HAP-1 (cell line): ENCODE data around the gene KRT37.

ENCODE experiments used
- DNase-seq, 2 experiments: peaks; one replicate each; pipeline ENCODE4 v3.0.0-alpha.2; 2016 to 2020; ENCODE audit warnings: low spot score in 2 of 2
- H3K27me3 ChIP-seq: fragments of 250-450 bp; sonication (Bioruptor Pico); 2 replicates; pipeline ENCODE4 v1.5.1; 2020; ENCODE audit warnings: low read depth, mild to moderate bottlenecking, moderate library complexity
- H3K36me3 ChIP-seq: fragments of 250-450 bp; sonication (Bioruptor Pico); replicated peaks from 2 replicates; pipeline ENCODE4 v1.5.1; 2020; ENCODE audit warnings: mild to moderate bottlenecking
- H3K4me1 ChIP-seq: fragments of 250-450 bp; sonication (Bioruptor Pico); 2 replicates; pipeline ENCODE4 v1.5.1; 2020; ENCODE audit warnings: mild to moderate bottlenecking
- H3K4me3 ChIP-seq: fragments of 250-450 bp; sonication (Bioruptor Pico); 2 replicates; pipeline ENCODE4 v1.5.1; 2020; ENCODE audit warnings: mild to moderate bottlenecking, moderate library complexity
- H3K9me3 ChIP-seq: fragments of 250-450 bp; sonication (Bioruptor Pico); 2 replicates; pipeline ENCODE4 v1.5.1; 2020; ENCODE audit warnings: mild to moderate bottlenecking, moderate library complexity
- in situ Hi-C: fragments of 300-500 bp; cut with MboI; formaldehyde crosslinking; loops from 3 replicates; pipeline ENCODE4 v1.14.3; 2020; ENCODE audit warnings: low sequenced_read_pairs, inconsistent platforms, mixed read lengths

Gene KRT37

DNA sequence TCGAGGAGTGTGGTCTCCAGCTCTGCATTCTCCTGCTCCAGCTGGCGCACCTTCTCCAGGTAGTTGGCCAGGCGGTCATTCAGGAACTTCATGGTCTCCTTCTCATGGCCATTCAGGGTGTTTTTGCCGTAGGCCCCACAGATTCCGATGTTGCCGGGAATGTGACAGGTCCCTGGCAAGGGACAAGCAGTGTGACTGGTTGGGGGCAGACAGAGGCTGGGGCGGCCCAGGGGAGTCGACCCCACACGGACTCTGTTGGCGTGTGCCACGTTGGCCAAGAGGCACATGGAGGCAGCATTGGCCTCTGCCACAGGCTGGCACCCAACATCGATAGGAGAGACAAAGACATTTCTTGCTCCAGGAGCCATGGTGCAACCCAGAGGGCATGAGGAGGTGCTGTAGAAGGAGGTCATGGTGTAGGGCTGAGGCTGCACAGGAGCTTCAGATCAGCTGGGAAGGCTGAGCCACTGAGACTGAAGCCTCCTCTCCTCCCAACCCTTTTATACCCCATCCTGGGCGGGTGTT, at the start of gene KRT37:
Gene KRT37, minus strand, starts transcription at position 475 of the 525 bp plus-strand sequence. Its CDS starts 62 bp downstream, at position 413.
- Histone ChIP-seq H3K9me3 (no peaks in the 10 kb centered on the region), H3K36me3 (no peaks in the 10 kb centered on the region), H3K4me1 (no peaks in the 10 kb centered on the region), H3K27me3 (peaks cover 2% of the 10 kb centered on the region; the same call in 1 of the 2 replicates), H3K4me3 (no peak within 1 kb of the TSS)
- in situ Hi-C loops = no loop called here
- no peak for DNase-seq

DNA sequence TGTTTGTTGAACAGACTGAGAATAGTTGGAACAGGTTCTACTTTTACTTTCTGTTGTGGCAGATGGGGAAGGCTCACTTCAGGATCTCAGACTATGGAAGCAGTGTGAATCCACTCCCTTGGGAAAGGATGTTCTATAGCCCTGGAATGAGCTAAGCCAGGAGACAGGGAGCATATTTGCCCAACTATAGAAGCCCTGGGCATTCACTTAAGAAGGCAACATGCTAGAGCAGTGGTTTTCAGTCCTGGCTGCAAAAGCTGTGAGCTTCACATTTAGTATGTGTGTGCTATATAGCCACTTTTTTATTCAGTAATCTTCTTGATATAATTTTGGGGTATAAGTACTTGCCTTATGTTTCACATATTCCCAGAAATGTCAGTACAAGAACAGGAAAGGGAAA, 44.0 kb upstream of the KRT37 start:
- Histone ChIP-seq H3K4me3 (no peak overlapping the region), H3K4me1 (no peaks in the 10 kb centered on the region), H3K27me3 (no peaks in the 10 kb centered on the region; the same call in 1 of the 2 replicates), H3K9me3 (0 out of 2 replicates have a peak, but pooled peaks cover 2% of the 10 kb centered on the region), H3K36me3 (no peaks in the 10 kb centered on the region)
- in situ Hi-C loops = no loop called here
- DNase-seq = no peak

DNA sequence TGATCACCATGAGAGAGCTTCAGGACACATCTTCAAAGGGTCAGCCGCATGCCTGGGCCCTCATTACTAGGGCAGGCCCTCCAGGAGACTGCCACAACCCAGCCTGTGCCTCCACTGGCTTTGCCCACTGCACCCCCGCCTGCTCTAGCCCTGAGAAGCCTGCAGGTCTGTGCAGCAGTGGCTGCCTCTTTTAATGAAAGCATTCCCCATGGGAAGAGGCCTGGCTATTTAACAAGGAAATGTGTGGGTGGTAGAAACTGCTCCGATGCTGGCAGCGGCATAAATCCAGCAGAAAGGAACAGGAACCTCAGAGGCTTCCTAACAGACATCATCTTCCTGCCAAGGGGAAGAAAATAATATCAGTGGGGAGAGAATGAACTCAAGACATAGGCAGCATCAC, 43.2 kb upstream of the KRT37 start:
- DNase-seq = no peak
- Histone ChIP-seq H3K4me3 (no peak overlapping the region), H3K36me3 (no peaks in the 10 kb centered on the region), H3K4me1 (no peaks in the 10 kb centered on the region), H3K27me3 (no peaks in the 10 kb centered on the region; the same call in 1 of the 2 replicates), H3K9me3 (0 out of 2 replicates have a peak, but pooled peaks cover 2% of the 10 kb centered on the region)
- in situ Hi-C loops = no loop called here

DNA sequence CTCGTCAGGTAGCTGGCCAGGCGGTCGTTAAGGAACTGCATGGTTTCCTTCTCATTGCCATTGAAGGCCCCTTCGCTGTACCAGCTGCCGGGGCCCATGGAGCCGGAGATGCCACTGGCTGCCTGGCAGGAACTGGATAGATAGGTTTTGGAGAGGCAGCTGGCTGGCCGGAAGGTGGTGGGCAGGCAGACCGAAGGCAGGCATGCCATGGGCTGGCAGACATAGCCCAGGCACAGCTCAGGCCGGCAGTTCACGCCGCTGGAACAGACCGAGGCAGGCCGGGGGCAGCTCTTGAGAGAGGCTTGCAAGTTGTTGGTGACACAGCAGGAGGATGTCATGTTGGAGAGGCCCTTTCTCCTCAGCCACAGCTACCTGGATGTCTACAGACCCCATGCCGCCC, 42.6 kb upstream of the KRT37 start, which contains the start of gene KRT32:
Gene KRT32, minus strand, starts transcription at position 399 of the 400 bp plus-strand sequence. Its CDS starts 61 bp downstream, at position 338.
- Histone ChIP-seq H3K4me1 (no peaks in the 10 kb centered on the region), H3K4me3 (no peak within 1 kb of the TSS), H3K36me3 (no peaks in the 10 kb centered on the region), H3K9me3 (0 out of 2 replicates have a peak, but pooled peaks cover 1% of the 10 kb centered on the region), H3K27me3 (no peaks in the 10 kb centered on the region; the same call in 1 of the 2 replicates)
- in situ Hi-C loops = no loop called here
- DNase-seq = no peak

DNA sequence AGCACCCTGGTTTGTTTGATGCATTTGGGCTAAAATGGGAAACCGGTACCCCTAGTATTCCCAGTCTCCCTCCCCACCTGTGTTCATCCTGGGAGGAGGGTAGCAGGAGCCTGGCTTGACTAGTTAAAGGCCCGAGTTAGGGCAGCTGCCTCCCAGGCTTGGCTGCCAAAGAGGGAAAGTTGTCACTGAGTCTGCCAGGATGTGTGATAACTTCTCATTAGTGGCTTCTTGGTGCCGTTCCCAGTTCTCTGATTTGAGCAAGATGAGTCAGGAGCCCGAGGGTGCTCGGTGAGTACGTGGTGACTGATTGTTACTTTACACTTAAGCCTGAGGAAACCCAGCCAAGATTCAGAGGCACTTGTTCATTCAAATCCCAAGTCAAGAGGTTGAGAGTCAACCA, 40.3 kb upstream of the KRT37 start:
- Histone ChIP-seq H3K27me3 (no peaks in the 10 kb centered on the region; the same call in 1 of the 2 replicates), H3K4me1 (no peaks in the 10 kb centered on the region), H3K36me3 (no peaks in the 10 kb centered on the region), H3K4me3 (no peak overlapping the region), H3K9me3 (no peaks in the 10 kb centered on the region)
- no peak for DNase-seq
- in situ Hi-C loops = no loop called here

DNA sequence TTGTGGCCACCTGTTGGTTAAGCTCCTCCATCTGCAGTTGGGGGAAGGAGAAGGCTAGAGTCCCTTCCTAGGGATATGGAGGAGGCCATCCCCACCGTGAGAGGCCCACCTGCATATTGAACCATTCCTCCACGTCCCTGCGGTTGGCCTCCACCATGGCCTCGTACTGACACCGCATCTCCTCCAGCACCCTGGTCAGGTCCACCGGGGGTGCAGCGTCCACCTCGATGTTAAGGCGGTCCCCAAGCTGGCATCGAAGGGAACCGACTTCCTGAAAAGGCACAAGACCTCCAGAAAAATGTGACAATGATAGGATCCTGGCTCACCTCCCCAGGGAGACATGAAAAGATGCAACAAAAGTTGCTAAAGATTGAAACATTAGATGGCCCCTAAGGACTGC, 39.8 kb upstream of the KRT37 start:
- no peaks in the 10 kb centered on the region for H3K4me1 ChIP-seq
- in situ Hi-C loops = no loop called here
- H3K27me3 ChIP-seq = no peaks in the 10 kb centered on the region; the same call in 1 of the 2 replicates
- no peak overlapping the region for H3K4me3 ChIP-seq
- no peaks in the 10 kb centered on the region for H3K9me3 ChIP-seq
- H3K36me3 ChIP-seq = no peaks in the 10 kb centered on the region
- no peak for DNase-seq

DNA sequence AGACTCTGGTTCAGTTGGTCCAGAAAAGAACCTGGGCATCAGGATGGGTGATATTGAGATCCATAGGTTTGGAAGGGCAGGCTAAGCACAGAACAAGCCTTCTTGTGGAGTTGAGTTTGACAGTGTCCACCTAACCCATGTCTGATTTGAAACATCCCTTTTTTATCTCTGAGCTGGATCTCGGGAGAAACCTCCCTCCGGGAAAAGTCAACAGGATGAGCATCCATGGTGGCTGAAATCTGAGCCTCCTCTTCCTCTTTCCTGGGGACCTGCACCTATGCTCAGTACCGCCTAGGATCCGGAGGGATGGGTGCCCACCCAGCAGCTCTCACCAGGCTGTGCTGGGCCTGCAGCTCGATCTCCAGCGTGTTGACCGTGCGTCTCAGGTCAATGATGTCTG, 39.4 kb upstream of the KRT37 start:
- Histone ChIP-seq H3K4me1 (no peaks in the 10 kb centered on the region), H3K36me3 (no peaks in the 10 kb centered on the region), H3K27me3 (no peaks in the 10 kb centered on the region; the same call in 1 of the 2 replicates), H3K4me3 (no peak overlapping the region), H3K9me3 (no peaks in the 10 kb centered on the region)
- in situ Hi-C loops = no loop called here
- DNase-seq = no peak

DNA sequence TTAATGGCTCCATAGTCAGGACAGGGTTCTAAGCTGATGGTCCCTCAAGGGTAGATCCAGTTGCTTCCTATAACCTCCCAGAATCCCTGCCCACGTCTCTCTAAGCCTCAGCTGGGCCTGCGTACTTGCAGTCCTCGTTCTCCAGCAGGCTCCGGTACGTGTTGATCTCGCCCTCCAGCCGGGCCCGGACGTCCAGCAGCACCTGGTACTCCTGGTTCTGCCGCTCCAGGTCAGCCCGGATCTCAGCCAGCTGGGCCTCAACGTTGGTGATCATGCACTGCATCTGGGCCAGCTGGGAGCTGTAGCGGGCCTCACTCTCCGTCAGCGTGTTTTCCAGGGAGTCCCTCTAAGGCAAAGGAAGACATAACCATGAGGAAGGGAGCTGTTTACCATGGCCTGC, 38.3 kb upstream of the KRT37 start:
- H3K4me1 ChIP-seq = no peaks in the 10 kb centered on the region
- H3K4me3 ChIP-seq = no peak overlapping the region
- no peaks in the 10 kb centered on the region for H3K36me3 ChIP-seq
- in situ Hi-C loops = no loop called here
- no peaks in the 10 kb centered on the region; the same call in 1 of the 2 replicates for H3K27me3 ChIP-seq
- no peak for DNase-seq
- H3K9me3 ChIP-seq = no peaks in the 10 kb centered on the region

DNA sequence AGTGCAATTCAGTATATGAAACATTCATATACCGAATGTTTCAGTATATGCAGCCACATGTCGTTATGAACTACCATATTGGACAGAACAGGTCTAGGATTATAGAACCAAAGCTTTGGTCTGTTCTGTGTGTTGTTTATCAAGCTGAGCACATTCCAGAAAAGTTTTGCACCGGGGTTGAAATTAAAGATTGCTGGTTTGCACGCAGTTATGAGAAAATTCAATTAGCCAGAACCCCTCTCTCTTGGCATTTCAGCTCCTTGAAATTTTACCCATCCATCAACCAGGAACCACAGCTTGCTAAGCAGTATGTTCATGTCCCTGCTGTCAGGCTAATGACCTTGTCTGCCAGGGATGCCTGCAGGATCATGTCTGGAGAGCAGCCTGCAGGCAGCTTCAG, 33.3 kb upstream of the KRT37 start:
- no peaks in the 10 kb centered on the region for H3K27me3 ChIP-seq
- in situ Hi-C loops = no loop called here
- H3K4me3 ChIP-seq = no peak overlapping the region
- H3K4me1 ChIP-seq = no peaks in the 10 kb centered on the region
- DNase-seq = no peak
- no peaks in the 10 kb centered on the region for H3K36me3 ChIP-seq
- no peaks in the 10 kb centered on the region for H3K9me3 ChIP-seq

DNA sequence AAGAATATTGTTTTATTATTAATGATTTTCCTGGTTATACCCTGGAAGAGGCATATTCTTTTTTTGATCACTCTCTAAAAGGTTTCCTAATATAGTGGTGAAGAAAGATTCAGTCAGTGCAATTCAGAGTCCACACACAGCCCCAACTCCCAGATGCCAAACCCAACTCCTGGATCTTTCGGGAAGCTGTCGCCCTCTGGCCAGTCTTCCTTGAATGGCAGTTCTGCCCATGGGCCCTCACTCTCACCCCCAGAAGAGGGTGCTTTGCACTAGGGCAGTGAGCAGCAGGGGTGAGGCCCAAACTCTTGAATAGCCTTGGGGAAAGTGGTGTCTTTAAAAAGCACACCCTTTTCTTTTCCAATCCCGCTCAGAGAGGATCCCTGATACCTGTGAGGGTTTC, 31.8 kb upstream of the KRT37 start:
- Histone ChIP-seq H3K4me1 (no peaks in the 10 kb centered on the region), H3K4me3 (no peak overlapping the region), H3K36me3 (no peaks in the 10 kb centered on the region), H3K9me3 (no peaks in the 10 kb centered on the region), H3K27me3 (no peaks in the 10 kb centered on the region)
- in situ Hi-C loops = no loop called here
- no peak for DNase-seq

DNA sequence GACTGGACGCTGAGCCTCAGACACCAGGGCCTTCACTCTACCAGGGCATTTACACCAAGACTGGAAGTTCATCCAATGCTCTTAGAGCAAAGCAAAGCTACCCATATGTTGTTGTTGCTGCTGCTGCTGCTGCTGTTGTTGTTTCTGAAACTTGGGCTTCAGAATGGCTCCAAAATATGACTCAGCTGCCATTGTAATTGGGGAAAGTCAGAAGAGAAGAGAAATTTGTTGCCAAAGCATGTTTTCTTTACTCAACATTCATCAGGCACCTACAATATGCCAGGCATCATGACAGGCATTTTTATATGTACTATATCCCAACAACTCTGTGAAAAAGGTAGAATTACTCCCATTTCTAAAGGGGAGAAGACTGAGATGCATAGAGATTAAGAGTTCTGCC, 30.9 kb upstream of the KRT37 start:
- Histone ChIP-seq H3K9me3 (no peaks in the 10 kb centered on the region), H3K4me1 (no peaks in the 10 kb centered on the region), H3K4me3 (no peak overlapping the region), H3K27me3 (no peaks in the 10 kb centered on the region; the same call in 1 of the 2 replicates), H3K36me3 (no peaks in the 10 kb centered on the region)
- DNase-seq = no peak
- in situ Hi-C loops = no loop called here

DNA sequence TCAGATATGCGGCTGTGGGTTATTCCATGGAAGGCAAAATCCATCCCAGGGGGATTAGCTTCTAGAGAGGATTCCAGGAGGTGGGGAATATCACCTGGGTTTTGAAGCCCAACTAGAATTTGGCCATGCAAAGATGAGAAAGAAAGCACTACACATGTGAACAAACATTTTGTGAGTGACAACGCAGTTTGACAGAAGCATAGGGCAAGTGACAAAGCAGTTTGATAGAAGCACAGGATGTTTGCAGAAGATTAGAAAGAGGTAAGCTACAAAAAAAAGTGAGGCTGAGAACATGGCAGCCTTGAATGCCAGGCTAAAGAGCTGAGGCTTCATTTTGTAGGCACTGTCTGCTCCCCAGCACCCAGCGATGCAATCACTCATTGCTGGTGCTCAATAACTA, 28.7 kb upstream of the KRT37 start:
- H3K9me3 ChIP-seq = no peaks in the 10 kb centered on the region
- no peak for DNase-seq
- in situ Hi-C loops = no loop called here
- no peaks in the 10 kb centered on the region; the same call in 1 of the 2 replicates for H3K27me3 ChIP-seq
- H3K36me3 ChIP-seq = no peaks in the 10 kb centered on the region
- H3K4me1 ChIP-seq = no peaks in the 10 kb centered on the region
- H3K4me3 ChIP-seq = no peak overlapping the region

DNA sequence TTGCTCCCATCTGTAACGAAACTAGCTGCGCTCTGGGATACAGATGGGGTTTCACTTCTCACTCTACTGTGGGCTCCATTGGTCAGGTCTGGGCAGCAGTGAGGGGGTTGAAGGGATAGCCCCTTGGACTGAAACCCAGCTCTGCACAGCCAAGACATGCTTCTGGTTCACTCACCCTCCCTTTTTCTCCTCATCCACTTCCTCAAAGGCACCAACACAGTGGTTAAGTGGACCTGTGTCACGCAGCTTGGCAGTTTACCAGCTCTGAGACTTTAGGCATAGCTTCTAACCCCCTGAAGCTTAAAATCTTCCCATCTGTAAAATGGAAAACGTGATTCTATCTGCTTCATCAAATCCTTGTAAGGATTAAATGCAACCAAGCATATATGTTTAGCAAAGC, 27.9 kb upstream of the KRT37 start:
- Histone ChIP-seq H3K36me3 (no peaks in the 10 kb centered on the region), H3K4me3 (no peak overlapping the region), H3K4me1 (no peaks in the 10 kb centered on the region), H3K27me3 (no peaks in the 10 kb centered on the region; the same call in 1 of the 2 replicates), H3K9me3 (no peaks in the 10 kb centered on the region)
- in situ Hi-C loops = no loop called here
- no peak for DNase-seq

DNA sequence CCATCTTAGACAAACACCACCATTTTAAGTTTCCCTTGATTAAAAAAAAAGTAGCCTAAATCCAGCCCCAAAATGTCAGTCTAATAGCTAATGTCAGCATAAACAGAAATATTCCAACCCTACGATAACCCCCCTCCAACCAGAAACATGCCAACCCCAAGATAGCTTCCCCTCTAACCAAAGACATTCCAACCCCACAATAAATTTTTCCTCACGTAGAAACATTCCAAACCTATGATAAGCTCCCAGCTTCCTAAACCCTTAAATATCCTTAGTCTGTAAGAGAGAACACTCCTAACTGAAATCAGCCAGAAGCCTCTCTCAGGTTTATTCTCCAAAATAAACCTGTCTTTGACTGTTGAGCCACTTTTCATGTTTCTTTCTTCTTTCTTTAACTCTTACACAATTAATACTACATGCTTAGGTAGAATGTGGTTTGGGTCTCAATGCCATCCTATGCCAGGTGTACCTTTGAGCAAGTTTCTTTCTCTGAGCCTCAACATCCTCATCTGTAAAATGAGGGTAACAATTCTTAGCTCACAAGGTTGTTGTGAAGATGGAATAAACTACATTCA, 26.9 kb upstream of the KRT37 start:
- H3K36me3 ChIP-seq = no peaks in the 10 kb centered on the region
- H3K9me3 ChIP-seq = no peaks in the 10 kb centered on the region
- H3K4me3 ChIP-seq = no peak overlapping the region
- in situ Hi-C loops = no loop called here
- no peaks in the 10 kb centered on the region for H3K4me1 ChIP-seq
- H3K27me3 ChIP-seq = no peaks in the 10 kb centered on the region; the same call in 1 of the 2 replicates
- DNase-seq = no peak
